Stimulated activated CD8-positive, alpha-beta memory T cell treated with anti-CD3 and anti-CD28 coated beads, Interleukin-15, amount 100 ng/mL, for 1 hour (primary cell): ENCODE data around the gene EVPL.
"Not testable (repeated sequence)": the region's sequence is repeated elsewhere in the genome, so short reads cannot be mapped to it uniquely, and the experiment has no call there.

Experiments
- DNase-seq: peaks from one replicate; pipeline ENCODE4 v3.0.0-alpha.2; 2020; ENCODE audit warnings: low read depth

Gene EVPL

GRCh38 chr17:76027159-76027839, at the start of gene EVPL:
Gene EVPL (minus strand): TSS chr17:76027306. CDS start chr17:76027198, 108 bp downstream.
- no peak for DNase-seq

- DNase-seq, result no peak
Measured at GRCh38 chr17:76076146-76076764, 49.1 kb upstream of the EVPL start.

- DNase-seq, result no peak
Measured at GRCh38 chr17:76075364-76076145, 48.4 kb upstream of the EVPL start.

- DNase-seq, result no peak
Measured at GRCh38 chr17:76074390-76075363, 47.6 kb upstream of the EVPL start, which contains the start of gene GALR2. Gene GALR2 (plus strand): TSS chr17:76074781. CDS start chr17:76074884, 103 bp downstream.

GRCh38 chr17:76072148-76072858, 45.2 kb upstream of the EVPL start, which contains the start of gene SRP68:
Gene SRP68 (minus strand): TSS chr17:76072517. CDS start chr17:76072491, 26 bp downstream.
- peak; percentile 70 for DNase-seq

GRCh38 chr17:76071531-76072147, 44.5 kb upstream of the EVPL start:
- DNase-seq, result no peak

- no peak for DNase-seq
Measured at GRCh38 chr17:76065775-76066174, 38.7 kb upstream of the EVPL start.

- no peak for DNase-seq
Measured at GRCh38 chr17:76063875-76064546, 36.9 kb upstream of the EVPL start.

- not testable (repeated sequence) for DNase-seq
Measured at GRCh38 chr17:76058264-76058663, 31.2 kb upstream of the EVPL start.

- no peak for DNase-seq
Measured at GRCh38 chr17:76056882-76057281, 29.8 kb upstream of the EVPL start.

GRCh38 chr17:76054112-76054476, 27.0 kb upstream of the EVPL start:
- DNase-seq, result no peak

- no peak for DNase-seq
Measured at GRCh38 chr17:76053246-76054111, 26.4 kb upstream of the EVPL start.

- no peak for DNase-seq
Measured at GRCh38 chr17:76051561-76051960, 24.5 kb upstream of the EVPL start.

GRCh38 chr17:76050538-76051467, 23.7 kb upstream of the EVPL start:
- DNase-seq, result no peak

GRCh38 chr17:76049836-76050537, 22.9 kb upstream of the EVPL start:
- DNase-seq, result no peak

- no peak for DNase-seq
Measured at GRCh38 chr17:76049239-76049638, 22.1 kb upstream of the EVPL start.

- no peak for DNase-seq
Measured at GRCh38 chr17:76048711-76049110, 21.6 kb upstream of the EVPL start.
